RWPE1 (cell line): ENCODE measurements around the gene ERVMER34-1.

ENCODE experiments used
- CTCF ChIA-PET: fragments of 350-600 bp; sonication (Branson Sonifier 250); formaldehyde crosslinking; extraction: SDS; loops from one replicate; lab custom pipeline; 2021; lab: Yijun Ruan, JAX
- POLR2A ChIA-PET: fragments of 400-600 bp; formaldehyde crosslinking; extraction: SDS; loops from one replicate; lab custom pipeline; 2020; ENCODE audit warnings: antibody characterized with exemption; ENCODE audit not compliant: low non-redundant PET; lab: Yijun Ruan, JAX
- DNase-seq: peaks from one replicate; pipeline ENCODE4 v3.0.0; 2012; ENCODE audit warnings: low spot score
- H3K27ac ChIP-seq: fragments of 450-650 bp; 2 replicates; pipeline ENCODE4 v1.5.1; 2017
- CTCF ChIP-seq: fragments of 450-650 bp; conservative IDR thresholded peaks from 2 replicates; pipeline ENCODE4 v1.5.1; 2017; ENCODE audit warnings: low read depth, mild to moderate bottlenecking

Gene ERVMER34-1

GRCh38 chr4:52750819-52751486, at the start of gene ERVMER34-1:
ERVMER34-1 (minus strand) TSS chr4:52751425; CDS start chr4:52745520, 5,905 bp downstream.
- ChIA-PET CTCF (no interaction called here), POLR2A (interaction anchor here (0.6 to 1.0 kb wide), 4 partner anchors 39 to 110 kb away, joined by 3 to 5 read pairs (median 4); no protein-coding TSS in a partner anchor)
- DNase-seq = peak; percentile 31
- peak within 1 kb of the TSS; percentile 28 for H3K27ac ChIP-seq
- TF ChIP-seq CTCF = no peak

GRCh38 chr4:52799813-52800212, 48.6 kb upstream of the ERVMER34-1 start:
- ChIA-PET CTCF (no interaction called here), POLR2A (no interaction called here)
- H3K27ac ChIP-seq = no peak overlapping the region
- no peak for DNase-seq
- TF ChIP-seq CTCF = no peak

GRCh38 chr4:52795533-52795932, 44.3 kb upstream of the ERVMER34-1 start:
- CTCF ChIA-PET = no interaction called here
- no peak for DNase-seq
- TF ChIP-seq CTCF = no peak
- POLR2A ChIA-PET = no interaction called here
- H3K27ac ChIP-seq = no peak overlapping the region

GRCh38 chr4:52791936-52792335, 40.7 kb upstream of the ERVMER34-1 start:
- DNase-seq = no peak
- ChIA-PET CTCF (interaction anchor here (0.7 kb wide), 1 partner anchor 119 kb away, joined by 3 read pairs; no protein-coding TSS in a partner anchor), POLR2A (no interaction called here)
- H3K27ac ChIP-seq = no peak overlapping the region
- no peak for TF ChIP-seq CTCF

- H3K27ac ChIP-seq = no peak overlapping the region
- TF ChIP-seq CTCF = no peak
- ChIA-PET POLR2A (no interaction called here), CTCF (no interaction called here)
- no peak for DNase-seq
These were observed 38.5 kb upstream of the ERVMER34-1 start for GRCh38 chr4:52789774-52790173.

GRCh38 chr4:52788806-52789205, 37.6 kb upstream of the ERVMER34-1 start:
- CTCF ChIA-PET = interaction anchor here (0.6 kb wide), 1 partner anchor 398 kb away, joined by 3 read pairs; no protein-coding TSS in a partner anchor
- no peak for TF ChIP-seq CTCF
- no peak overlapping the region for H3K27ac ChIP-seq
- no peak for DNase-seq
- POLR2A ChIA-PET = no interaction called here
